Activated CD4-positive, alpha-beta T cell treated with anti-CD3 and anti-CD28 coated beads, Interleukin-2, amount 50 U/mL, for 16 hours (primary cell): ENCODE results near the gene ATP10A.

Source experiments
- DNase-seq: peaks from one replicate; pipeline ENCODE4 v3.0.0-alpha.2; 2020

Gene ATP10A

GRCh38 chr15:25713736-25714537, 149.2 kb downstream of the ATP10A start:
- DNase-seq: no peak

- DNase-seq: no peak
Measured at GRCh38 chr15:25712961-25713355, 150.2 kb downstream of the ATP10A start.

GRCh38 chr15:25712192-25712960, 150.8 kb downstream of the ATP10A start:
- DNase-seq: no peak

- no peak for DNase-seq
Measured at GRCh38 chr15:25711691-25712090, 151.4 kb downstream of the ATP10A start.

GRCh38 chr15:25711164-25711563, 152.0 kb downstream of the ATP10A start:
- no peak for DNase-seq

GRCh38 chr15:25710184-25710583, 152.9 kb downstream of the ATP10A start:
- DNase-seq: peak; percentile 46

- no peak for DNase-seq
Measured at GRCh38 chr15:25709437-25710159, 153.5 kb downstream of the ATP10A start.

GRCh38 chr15:25708391-25708790, 154.7 kb downstream of the ATP10A start:
- no peak for DNase-seq

GRCh38 chr15:25707656-25708365, 155.3 kb downstream of the ATP10A start:
- no peak for DNase-seq

GRCh38 chr15:25706176-25706955, 156.8 kb downstream of the ATP10A start:
- no peak for DNase-seq

- DNase-seq: no peak
Measured at GRCh38 chr15:25705433-25706115, 157.6 kb downstream of the ATP10A start.

GRCh38 chr15:25703726-25704125, 159.4 kb downstream of the ATP10A start:
- no peak for DNase-seq

GRCh38 chr15:25701721-25702465, 161.2 kb downstream of the ATP10A start:
- DNase-seq: no peak

- DNase-seq: no peak
Measured at GRCh38 chr15:25700916-25701315, 162.2 kb downstream of the ATP10A start.

- DNase-seq: no peak
Measured at GRCh38 chr15:25697586-25697985, 165.5 kb downstream of the ATP10A start.

GRCh38 chr15:25695875-25696760, 167.0 kb downstream of the ATP10A start:
- DNase-seq: no peak

- DNase-seq: no peak
Measured at GRCh38 chr15:25694823-25695312, 168.3 kb downstream of the ATP10A start.

GRCh38 chr15:25694239-25694584, 168.9 kb downstream of the ATP10A start:
- no peak for DNase-seq
